ENCODE measurements around the gene SVBP. TPM values are rescaled to one million over a fixed set of nuclear protein-coding genes. Genes with fewer than 3 reads are reported as not detected.

The SVBP gene
- polyA plus RNA-seq, 3 donors, result 19.5 to 56.1 (median 54.3) TPM

DNA sequence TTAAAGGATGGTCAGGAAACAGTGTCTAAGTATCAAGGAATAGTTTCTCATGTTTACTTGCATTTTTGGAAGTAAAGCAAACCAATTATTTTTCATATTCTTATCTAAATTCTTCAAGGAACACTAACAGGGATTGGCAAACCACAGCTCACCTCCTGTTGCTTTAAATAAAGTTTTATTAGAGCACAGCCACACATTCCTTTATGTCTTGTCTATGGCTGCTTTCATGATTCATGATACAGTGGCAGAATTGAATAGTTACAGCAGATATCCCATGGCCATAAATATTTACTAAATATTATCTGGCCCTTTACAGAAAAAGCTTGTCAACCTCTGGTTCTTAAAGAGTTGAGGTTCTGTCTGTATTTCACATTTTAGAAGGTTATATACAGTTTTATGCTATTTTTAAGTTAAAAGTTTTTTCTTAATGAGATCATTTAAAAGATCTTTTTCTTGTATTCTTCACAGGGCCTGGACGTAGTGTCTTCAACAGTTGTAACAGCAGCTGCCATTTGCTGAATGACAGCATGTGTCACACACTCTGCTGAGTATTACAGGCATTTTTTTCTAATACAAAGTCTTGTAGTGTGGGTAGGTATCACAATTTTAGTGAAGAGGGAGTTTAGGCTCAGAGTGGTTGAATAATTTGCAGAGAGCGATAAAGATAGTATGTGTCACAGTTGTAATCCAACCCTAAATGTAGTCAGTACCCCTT is 31.8 kb upstream of the SVBP start:
- Histone ChIP-seq H3K4me3 (replicated peaks in 1 of 3; ENCODE audit: low read depth in 2 of 3, low read length in 3 of 3) (no peak overlapping the region), H3K27me3 (ENCODE audit: control insufficient read depth in 2 of 2, insufficient read depth in 2 of 2, low read length in 2 of 2) (no peaks in the 10 kb centered on the region), H3K4me2 (replicated peaks; ENCODE audit: extremely low read depth, low read length, poor library complexity, severe bottlenecking) (no peak overlapping the region), H3K79me2 (ENCODE audit: insufficient read depth, low read length) (peaks cover 14% of the 10 kb centered on the region), H3K36me3 (replicated peaks in 1 of 2; ENCODE audit: control insufficient read depth in 1 of 2, insufficient read depth in 2 of 2, low read length in 2 of 2) (peaks cover 13 to 34% of the 10 kb centered on the region in 2 donors), H3K9me3 (replicated peaks in 1 of 2; ENCODE audit: control insufficient read depth in 1 of 2, insufficient read depth in 1 of 2, low read length in 2 of 2) (peaks cover 0 to 7% of the 10 kb centered on the region in 2 donors), H2AFZ (ENCODE audit: insufficient read depth, low read depth, low read length, poor library complexity, severe bottlenecking) (no peak overlapping the region), H4K20me1 (ENCODE audit: insufficient read depth, low read length) (no peaks in the 10 kb centered on the region), H3K9ac (ENCODE audit: insufficient read depth, low read length, poor library complexity, severe bottlenecking) (no peak overlapping the region), H3K27ac (ENCODE audit: low read depth in 1 of 2, low read length in 2 of 2) (no peak overlapping the region), H3K4me1 (ENCODE audit: control insufficient read depth in 1 of 2, insufficient read depth in 2 of 2, low read length in 2 of 2) (peaks cover 14 to 20% of the 10 kb centered on the region in 2 donors)
- intact Hi-C loops (cut with micrococcal nuclease), result loop anchor here (5.0 to 10.0 kb wide), 5 partner anchors 37 to 326 kb away; partner anchors contain the start of genes C1orf50 (in 2 of the 2), P3H1 (in 2 of the 2), CFAP57 (in 1 of the 2) and EBNA1BP2 (in 1 of the 2)
- no CpG with 5 or more reads among the region's 2 CpGs for WGBS (ENCODE audit: insufficient coverage)
- DNase-seq, result no peak
- Mint-ChIP-seq H3K36me3 (peaks cover 24 to 29% of the 10 kb centered on the region in 2 donors), H3K27ac (no peak overlapping the region), H3K4me3 (no peak overlapping the region), H3K9me3 (peaks cover 0 to 7% (median 4%) of the 10 kb centered on the region in 7 donors), H3K27me3 (ENCODE audit: low read depth in 3 of 3) (peaks cover 0 to 1% (median 0%) of the 10 kb centered on the region in 3 donors), H3K4me1 (peaks cover 24% of the 10 kb centered on the region)
- TF ChIP-seq, protein P1, sequence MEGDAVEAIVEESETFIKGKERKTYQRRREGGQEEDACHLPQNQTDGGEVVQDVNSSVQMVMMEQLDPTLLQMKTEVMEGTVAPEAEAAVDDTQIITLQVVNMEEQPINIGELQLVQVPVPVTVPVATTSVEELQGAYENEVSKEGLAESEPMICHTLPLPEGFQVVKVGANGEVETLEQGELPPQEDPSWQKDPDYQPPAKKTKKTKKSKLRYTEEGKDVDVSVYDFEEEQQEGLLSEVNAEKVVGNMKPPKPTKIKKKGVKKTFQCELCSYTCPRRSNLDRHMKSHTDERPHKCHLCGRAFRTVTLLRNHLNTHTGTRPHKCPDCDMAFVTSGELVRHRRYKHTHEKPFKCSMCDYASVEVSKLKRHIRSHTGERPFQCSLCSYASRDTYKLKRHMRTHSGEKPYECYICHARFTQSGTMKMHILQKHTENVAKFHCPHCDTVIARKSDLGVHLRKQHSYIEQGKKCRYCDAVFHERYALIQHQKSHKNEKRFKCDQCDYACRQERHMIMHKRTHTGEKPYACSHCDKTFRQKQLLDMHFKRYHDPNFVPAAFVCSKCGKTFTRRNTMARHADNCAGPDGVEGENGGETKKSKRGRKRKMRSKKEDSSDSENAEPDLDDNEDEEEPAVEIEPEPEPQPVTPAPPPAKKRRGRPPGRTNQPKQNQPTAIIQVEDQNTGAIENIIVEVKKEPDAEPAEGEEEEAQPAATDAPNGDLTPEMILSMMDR (IDR thresholded peaks at IDR 0.05), result no peak

DNA sequence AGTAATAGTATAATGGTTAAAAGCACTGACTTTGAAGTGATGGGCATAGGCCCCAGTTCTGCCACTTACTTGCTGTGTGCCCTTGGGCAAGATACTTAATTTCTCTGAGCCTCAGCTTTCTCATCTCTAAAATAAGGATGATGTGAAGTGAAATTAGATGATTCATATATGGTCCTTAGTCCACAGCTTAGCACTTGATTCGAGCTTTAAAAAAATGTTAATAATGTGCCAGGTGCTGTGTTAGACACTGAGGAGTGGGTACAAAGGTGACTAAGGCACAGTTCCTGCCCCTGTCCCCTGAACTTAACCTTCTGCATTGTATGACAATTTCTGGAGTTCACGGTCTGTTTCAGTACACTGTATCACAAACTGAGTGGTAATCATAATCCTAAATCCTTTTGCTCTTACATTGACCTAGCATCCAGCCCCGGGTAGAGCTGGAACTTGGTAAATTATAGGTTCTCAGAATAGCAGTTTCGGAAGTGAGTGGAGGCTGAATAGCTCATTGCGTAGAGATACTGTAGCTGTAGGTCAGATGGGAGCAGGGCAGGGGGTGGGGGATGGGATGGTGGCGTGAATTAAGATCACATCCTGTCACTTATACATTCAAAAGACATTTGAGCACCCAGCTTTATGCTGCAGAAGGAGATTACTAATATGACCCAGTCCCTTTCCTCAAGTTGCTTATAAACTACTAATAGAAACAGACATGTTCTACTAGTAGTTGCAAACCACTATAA is 30.7 kb upstream of the SVBP start:
- no peaks in the 10 kb centered on the region for H3K27me3 ChIP-seq (ENCODE audit: control insufficient read depth in 2 of 2, insufficient read depth in 2 of 2, low read length in 2 of 2)
- peaks cover 14% of the 10 kb centered on the region for H3K79me2 ChIP-seq (ENCODE audit: insufficient read depth, low read length)
- H2AFZ ChIP-seq (ENCODE audit: insufficient read depth, low read depth, low read length, poor library complexity, severe bottlenecking), result no peak overlapping the region
- H3K4me2 ChIP-seq (replicated peaks; ENCODE audit: extremely low read depth, low read length, poor library complexity, severe bottlenecking), result no peak overlapping the region
- H3K4me3 ChIP-seq (replicated peaks in 1 of 3; ENCODE audit: low read depth in 2 of 3, low read length in 3 of 3), result peak overlapping the region in 1 of 3 experiments; percentile 91
- no peak for DNase-seq
- Mint-ChIP-seq H3K9me3 (peaks cover 0 to 7% (median 4%) of the 10 kb centered on the region in 7 donors), H3K27ac (no peak overlapping the region), H3K4me3 (peak overlapping the region in 1 of 2 donors; percentile 95), H3K27me3 (ENCODE audit: low read depth in 3 of 3) (peaks cover 0 to 1% (median 0%) of the 10 kb centered on the region in 3 donors), H3K4me1 (peaks cover 24% of the 10 kb centered on the region), H3K36me3 (peaks cover 34 to 36% of the 10 kb centered on the region in 2 donors)
- no peak overlapping the region for H3K27ac ChIP-seq (ENCODE audit: low read depth in 1 of 2, low read length in 2 of 2)
- no peaks in the 10 kb centered on the region for H4K20me1 ChIP-seq (ENCODE audit: insufficient read depth, low read length)
- no peak overlapping the region for H3K9ac ChIP-seq (ENCODE audit: insufficient read depth, low read length, poor library complexity, severe bottlenecking)
- peaks cover 16 to 40% of the 10 kb centered on the region in 2 donors for H3K36me3 ChIP-seq (replicated peaks in 1 of 2; ENCODE audit: control insufficient read depth in 1 of 2, insufficient read depth in 2 of 2, low read length in 2 of 2)
- TF ChIP-seq, protein P1 (IDR thresholded peaks at IDR 0.05), result no peak
- WGBS (ENCODE audit: insufficient coverage), result 100% methylated on average over 3 of the region's 6 CpGs
- H3K9me3 ChIP-seq (replicated peaks in 1 of 2; ENCODE audit: control insufficient read depth in 1 of 2, insufficient read depth in 1 of 2, low read length in 2 of 2), result peaks cover 0 to 7% of the 10 kb centered on the region in 2 donors
- peaks cover 14 to 20% of the 10 kb centered on the region in 2 donors for H3K4me1 ChIP-seq (ENCODE audit: control insufficient read depth in 1 of 2, insufficient read depth in 2 of 2, low read length in 2 of 2)
- intact Hi-C loops (cut with micrococcal nuclease), result loop anchor here (5.0 to 10.0 kb wide), 5 partner anchors 36 to 327 kb away; partner anchors contain the start of genes C1orf50 (in 2 of the 2), P3H1 (in 2 of the 2), CFAP57 (in 1 of the 2) and EBNA1BP2 (in 1 of the 2)

All from CD14-positive monocyte (primary cell).